Prostate gland (tissue), 2 donors: Measurements from ENCODE around the gene EFNA4. TPM values are rescaled to one million over a fixed set of nuclear protein-coding genes. Genes with fewer than 3 reads are reported as not detected.
A peak's percentile ranks its signal among the peaks of the same experiment; 100 is the strongest.

Source experiments
- DNase-seq: peaks from one replicate; pipeline ENCODE4 v3.0.0-alpha.2; 2019; ENCODE audit warnings: low spot score
- H3K27ac ChIP-seq, 2 donors: fragments of 200-600 bp; sonication (generic); 2 replicates each; pipeline ENCODE4 v1.5.1; 2017 to 2019
- H3K27me3 ChIP-seq: fragments of 200-600 bp; sonication (generic); replicated peaks from 2 replicates; pipeline ENCODE4 v1.5.1; 2019; ENCODE audit not compliant: insufficient read depth
- H3K36me3 ChIP-seq, 2 donors: fragments of 200-600 bp; sonication (generic); 1 replicate in 1 of 2; 2 replicates in 1 of 2; pipeline versions ENCODE4 v1.5.1 to v1.8.1; 2017 to 2019
- H3K4me1 ChIP-seq: fragments of 200-600 bp; sonication (generic); replicated peaks from 2 replicates; pipeline ENCODE4 v1.5.1; 2019
- H3K4me3 ChIP-seq, 2 donors: fragments of 200-600 bp; sonication (generic); 2 replicates each; pipeline ENCODE4 v1.5.1; 2017 to 2019
- H3K9me3 ChIP-seq: fragments of 200-600 bp; sonication (generic); 2 replicates; pipeline ENCODE4 v1.5.1; 2017
- CTCF ChIP-seq, 4 experiments: fragments of 200-600 bp in 2 of 4; fragments of 450-650 bp in 2 of 4; sonication (generic) in 2 of 4; IDR thresholded peaks; 1 replicate in 3 of 4; 2 replicates in 1 of 4; pipeline ENCODE4 v1.5.1; 2016 to 2019; ENCODE audit warnings: antibody characterized with exemption in 4 of 4, mild to moderate bottlenecking in 2 of 4, moderate library complexity in 2 of 4
- POLR2A ChIP-seq: fragments of 450-650 bp; IDR thresholded peaks from one replicate; pipeline ENCODE4 v1.6.1; 2016; ENCODE audit warnings: antibody characterized with exemption, mild to moderate bottlenecking
- POLR2AphosphoS5 ChIP-seq: sonication (generic); formaldehyde crosslinking; IDR thresholded peaks from one replicate; pipeline ENCODE4 v1.6.1; 2017; ENCODE audit warnings: antibody characterized with exemption
- WGBS: methylation state at CpG from one replicate; pipeline ENCODE4 v1.1.5; 2018; 5-methylcytosine and 5-hydroxymethylcytosine counted together
- intact Hi-C: fragments of 100-400 bp; cut with DNase I; formaldehyde crosslinking; loops from one replicate; pipeline ENCODE4 v1.14.2; 2022
- total RNA-seq, 2 donors: library from RNA; depleted of rRNA; stranded (reverse); fragments of >200 nt; gene quantifications; one replicate each; pipeline ENCODE4 v1.1.0, GENCODE V29; 2016

Gene EFNA4, protein sequence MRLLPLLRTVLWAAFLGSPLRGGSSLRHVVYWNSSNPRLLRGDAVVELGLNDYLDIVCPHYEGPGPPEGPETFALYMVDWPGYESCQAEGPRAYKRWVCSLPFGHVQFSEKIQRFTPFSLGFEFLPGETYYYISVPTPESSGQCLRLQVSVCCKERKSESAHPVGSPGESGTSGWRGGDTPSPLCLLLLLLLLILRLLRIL
- total RNA-seq: 10 to 100 TPM; 10.3 to 23.4 TPM

GRCh38 chr1:155063550-155064110 lies at the start of gene EFNA4:
TSS of gene EFNA4 (plus strand) at chr1:155063740. CDS start at chr1:155063824, 84 bp downstream.
- Histone ChIP-seq H3K4me3 (peak within 1 kb of the TSS; percentile 68 to 69), H3K4me1 (peaks cover 10% of the 10 kb centered on the region), H3K27ac (peak within 1 kb of the TSS; percentile 89 to 91), H3K36me3 (peaks cover 0 to 4% of the 10 kb centered on the region in 2 donors), H3K9me3 (no peaks in the 10 kb centered on the region), H3K27me3 (no peaks in the 10 kb centered on the region)
- TF ChIP-seq POLR2A: peak; percentile 79
- peak in 1 of 4 experiments; percentile 7 for TF ChIP-seq CTCF (IDR thresholded peaks at IDR 0.05)
- TF ChIP-seq POLR2AphosphoS5: peak; percentile 84
- WGBS: 0% methylated on average over 36 of the region's 57 CpGs
- intact Hi-C loops: loop anchor here (1.0 to 10.0 kb wide), 2 partner anchors 21 to 509 kb away; partner anchors contain the start of gene UBE2Q1
- DNase-seq: peak; percentile 89

DNA sequence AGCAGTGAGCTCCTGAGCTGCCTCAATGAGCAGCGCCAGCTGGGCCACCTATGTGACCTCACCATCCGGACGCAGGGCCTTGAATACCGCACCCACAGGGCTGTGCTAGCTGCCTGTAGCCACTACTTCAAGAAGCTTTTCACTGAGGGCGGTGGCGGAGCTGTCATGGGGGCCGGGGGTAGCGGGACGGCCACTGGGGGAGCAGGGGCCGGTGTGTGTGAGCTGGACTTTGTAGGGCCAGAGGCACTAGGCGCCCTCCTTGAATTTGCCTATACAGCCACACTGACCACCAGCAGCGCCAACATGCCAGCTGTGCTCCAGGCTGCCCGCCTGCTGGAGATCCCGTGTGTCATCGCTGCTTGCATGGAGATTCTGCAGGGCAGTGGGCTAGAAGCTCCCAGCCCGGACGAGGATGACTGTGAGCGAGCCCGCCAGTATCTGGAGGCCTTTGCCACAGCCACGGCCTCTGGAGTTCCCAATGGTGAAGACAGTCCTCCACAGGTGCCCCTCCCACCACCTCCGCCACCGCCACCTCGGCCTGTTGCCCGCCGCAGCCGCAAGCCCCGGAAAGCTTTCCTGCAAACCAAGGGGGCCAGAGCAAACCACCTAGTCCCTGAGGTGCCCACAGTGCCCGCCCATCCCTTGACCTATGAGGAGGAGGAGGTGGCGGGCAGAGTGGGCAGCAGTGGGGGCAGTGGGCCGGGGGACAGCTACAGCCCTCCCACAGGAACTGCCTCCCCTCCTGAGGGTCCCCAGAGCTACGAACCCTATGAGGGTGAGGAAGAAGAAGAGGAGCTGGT lies 48.6 kb upstream of the EFNA4 start:
- H3K27ac ChIP-seq: no peak overlapping the region
- 91% methylated on average over 31 of the region's 31 CpGs for WGBS
- DNase-seq: no peak
- TF ChIP-seq POLR2AphosphoS5 (no peak), POLR2A (no peak), CTCF (IDR thresholded peaks at IDR 0.05) (no peak)
- H3K9me3 ChIP-seq: no peaks in the 10 kb centered on the region
- intact Hi-C loops: no loop called here
- peaks cover 7 to 14% of the 10 kb centered on the region in 2 donors for H3K36me3 ChIP-seq
- H3K4me3 ChIP-seq: no peak overlapping the region
- peaks cover 37% of the 10 kb centered on the region for H3K4me1 ChIP-seq
- H3K27me3 ChIP-seq: no peaks in the 10 kb centered on the region

GRCh38 chr1:155015527-155016230 lies 47.9 kb upstream of the EFNA4 start:
- H3K4me1 ChIP-seq: peaks cover 29% of the 10 kb centered on the region
- no peaks in the 10 kb centered on the region for H3K9me3 ChIP-seq
- 77% methylated on average over 16 of the region's 16 CpGs for WGBS
- DNase-seq: no peak
- intact Hi-C loops: no loop called here
- H3K27ac ChIP-seq: peak overlapping the region in 1 of 2 donors; percentile 80
- peaks cover 7 to 14% of the 10 kb centered on the region in 2 donors for H3K36me3 ChIP-seq
- TF ChIP-seq POLR2A: no peak
- no peak for TF ChIP-seq POLR2AphosphoS5
- H3K4me3 ChIP-seq: no peak overlapping the region
- H3K27me3 ChIP-seq: no peaks in the 10 kb centered on the region

DNA sequence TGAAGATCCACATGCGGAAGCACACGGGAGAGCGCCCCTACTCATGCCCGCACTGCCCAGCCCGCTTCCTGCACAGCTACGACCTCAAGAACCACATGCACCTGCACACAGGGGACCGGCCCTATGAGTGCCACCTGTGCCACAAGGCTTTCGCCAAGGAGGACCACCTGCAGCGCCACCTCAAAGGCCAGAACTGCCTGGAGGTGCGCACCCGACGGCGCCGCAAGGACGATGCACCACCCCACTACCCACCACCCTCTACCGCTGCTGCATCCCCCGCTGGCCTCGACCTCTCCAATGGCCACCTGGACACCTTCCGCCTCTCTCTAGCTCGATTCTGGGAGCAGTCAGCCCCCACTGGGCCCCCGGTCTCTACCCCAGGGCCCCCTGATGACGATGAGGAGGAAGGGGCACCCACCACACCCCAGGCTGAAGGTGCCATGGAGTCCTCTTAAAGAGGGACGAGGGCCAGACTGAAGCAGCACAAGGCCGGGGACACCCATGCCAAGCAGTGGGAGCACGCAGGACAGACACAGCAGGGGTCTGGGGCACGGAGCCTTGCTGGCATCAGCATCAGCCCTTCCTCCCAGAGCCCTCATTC lies 47.2 kb upstream of the EFNA4 start:
- H3K4me1 ChIP-seq: peaks cover 24% of the 10 kb centered on the region
- intact Hi-C loops: no loop called here
- peaks cover 7 to 14% of the 10 kb centered on the region in 2 donors for H3K36me3 ChIP-seq
- no peak overlapping the region for H3K4me3 ChIP-seq
- TF ChIP-seq POLR2A (no peak), POLR2AphosphoS5 (no peak), CTCF (IDR thresholded peaks at IDR 0.05) (no peak)
- WGBS: 81% methylated on average over 22 of the region's 26 CpGs
- DNase-seq: no peak
- peak overlapping the region; percentile 80 to 87 for H3K27ac ChIP-seq
- H3K9me3 ChIP-seq: no peaks in the 10 kb centered on the region
- H3K27me3 ChIP-seq: no peaks in the 10 kb centered on the region
